ENCODE data around the gene SCAI. TPM values are rescaled to one million over a fixed set of nuclear protein-coding genes. Genes with fewer than 3 reads are reported as not detected.

Gene SCAI
- 48.1 TPM for total RNA-seq

GRCh38 chr9:125143377-125144090 is at the start of gene SCAI:
Gene SCAI (minus strand): TSS chr9:125143528. CDS start chr9:125143437, 91 bp downstream.

GRCh38 chr9:125189361-125190289 is 46.3 kb upstream of the SCAI start, which contains the start of gene PPP6C:
Gene PPP6C (minus strand): TSS chr9:125189803. CDS start chr9:125189718, 85 bp downstream.

GRCh38 chr9:124940894-124941678 is 202.2 kb downstream of the SCAI start, which contains the start of gene GOLGA1:
Gene GOLGA1 (minus strand): TSS chr9:124941083. CDS start chr9:124938711, 2,372 bp downstream.

Other genes starting within 250 kb of the SCAI start
- 21.7 TPM for gene GOLGA1, start 202.4 kb downstream of the SCAI start, total RNA-seq
- gene PPP6C, start 46.3 kb upstream of the SCAI start, total RNA-seq = 24.1 TPM
- 15.9 TPM for gene RABEPK, start 57.0 kb upstream of the SCAI start, total RNA-seq
- 110 TPM for gene HSPA5, start 97.8 kb upstream of the SCAI start, total RNA-seq
- 90.2 TPM for gene GAPVD1, start 118.3 kb upstream of the SCAI start, total RNA-seq

Measured in camera-type eye (tissue), 1 donor.